Body of pancreas (tissue), 4 donors: ENCODE measurements around the gene KIAA0232. TPM values are rescaled to one million over a fixed set of nuclear protein-coding genes. Genes with fewer than 3 reads are reported as not detected.
"Not testable (repeated sequence)": the region's sequence is repeated elsewhere in the genome, so short reads cannot be mapped to it uniquely, and the experiment has no call there.

ENCODE experiments used
- ATAC-seq: fragments of 150-250 bp; one replicate; pipeline ENCODE4 v1.9.1; 2016
- DNase-seq, 4 donors: peaks; one replicate each; pipeline ENCODE4 v3.0.0-alpha.2; 2019
- H3K27ac ChIP-seq, 4 donors: fragments of 200-600 bp; sonication (generic); 1 replicate in 3 of 4; 2 replicates in 1 of 4; pipeline versions ENCODE4 v1.5.1 to v1.6.1; 2016 to 2019; ENCODE audit warnings: mild to moderate bottlenecking in 1 of 4, mixed read lengths in 1 of 4, moderate library complexity in 1 of 4
- H3K27me3 ChIP-seq, 2 donors: fragments of 200-600 bp; sonication (generic); one replicate each; pipeline ENCODE4 v1.6.0; 2016; ENCODE audit warnings: mild to moderate bottlenecking in 1 of 2
- H3K36me3 ChIP-seq, 2 donors: fragments of 200-600 bp; sonication (generic); replicated peaks in 1 of 2; 2 replicates each; pipeline ENCODE4 v1.5.1; 2016; ENCODE audit warnings: low read depth in 2 of 2; ENCODE audit not compliant: insufficient read depth in 1 of 2
- H3K4me1 ChIP-seq: fragments of 200-600 bp; sonication (generic); one replicate; pipeline ENCODE4 v1.6.0; 2016
- H3K4me3 ChIP-seq, 2 donors: fragments of 200-600 bp; sonication (generic); 1 replicate in 1 of 2; 2 replicates in 1 of 2; pipeline ENCODE4 v1.5.1; 2016 to 2019
- H3K9me3 ChIP-seq, 3 donors: fragments of 200-600 bp; sonication (generic); 1 replicate in 2 of 3; 2 replicates in 1 of 3; pipeline ENCODE4 v1.5.1; 2016
- CTCF ChIP-seq, 7 experiments: fragments of 450-650 bp in 4 of 7; fragments of 200-600 bp in 3 of 7; sonication (generic) in 3 of 7; IDR thresholded peaks; one replicate each; pipeline ENCODE4 v1.5.1; 2016 to 2019; ENCODE audit warnings: antibody characterized with exemption in 7 of 7
- POLR2A ChIP-seq, 3 donors: fragments of 450-650 bp; IDR thresholded peaks; one replicate each; pipeline ENCODE4 v1.6.1; 2016; ENCODE audit warnings: antibody characterized with exemption in 3 of 3, mild to moderate bottlenecking in 2 of 3
- WGBS, 2 donors: methylation state at CpG; one replicate each; pipeline ENCODE4 v1.1.5; 2017; 5-methylcytosine and 5-hydroxymethylcytosine counted together
- intact Hi-C: fragments of 100-400 bp; cut with DNase I; formaldehyde crosslinking; loops from one replicate; pipeline ENCODE4 v1.15.1; 2023
- total RNA-seq, 2 donors: library from RNA; depleted of rRNA; stranded (reverse); fragments of >200 nt; gene quantifications; one replicate each; pipeline ENCODE4 v1.1.0, GENCODE V29; 2016

KIAA0232 gene
- total RNA-seq, 2 donors from 2014 or later: 9.6 to 15.0 TPM

- TF ChIP-seq CTCF (IDR thresholded peaks at IDR 0.05) (no peak), POLR2A (IDR thresholded peaks at IDR 0.05) (no peak)
- H3K36me3 ChIP-seq: no peaks in the 10 kb centered on the region
- H3K4me1 ChIP-seq: no peaks in the 10 kb centered on the region
- DNase-seq: no peak
- WGBS, 2 donors: 87 to 93% methylated on average over 4 of the region's 4 CpGs
- H3K9me3 ChIP-seq: no peaks in the 10 kb centered on the region
- H3K27ac ChIP-seq: no peak overlapping the region
- ATAC-seq: no peak
- intact Hi-C loops: no loop called here
- no peak overlapping the region for H3K4me3 ChIP-seq
- no peaks in the 10 kb centered on the region for H3K27me3 ChIP-seq
Observed at GRCh38 chr4:6794189-6794588, 11.7 kb downstream of the KIAA0232 start.

GRCh38 chr4:6795821-6796220 lies 13.3 kb downstream of the KIAA0232 start:
- Histone ChIP-seq H3K36me3 (no peaks in the 10 kb centered on the region), H3K4me3 (no peak overlapping the region), H3K27ac (no peak overlapping the region), H3K4me1 (no peaks in the 10 kb centered on the region), H3K9me3 (no peaks in the 10 kb centered on the region), H3K27me3 (no peaks in the 10 kb centered on the region)
- WGBS, 2 donors: 96 to 98% methylated on average over 8 of the region's 8 CpGs
- intact Hi-C loops: no loop called here
- no peak for DNase-seq
- no peak for ATAC-seq
- TF ChIP-seq CTCF (IDR thresholded peaks at IDR 0.05) (no peak), POLR2A (IDR thresholded peaks at IDR 0.05) (no peak)

- H3K27ac ChIP-seq, ATAC-seq, intact Hi-C loops, H3K36me3 ChIP-seq, DNase-seq, H3K4me3 ChIP-seq, H3K27me3 ChIP-seq, H3K9me3 ChIP-seq, H3K4me1 ChIP-seq: not testable (repeated sequence)
- 89 to 100% methylated on average over 4 of the region's 4 CpGs for WGBS, 2 donors
Observed at GRCh38 chr4:6797368-6797767, 14.8 kb downstream of the KIAA0232 start.

- no peak for DNase-seq
- Histone ChIP-seq H3K9me3 (no peaks in the 10 kb centered on the region), H3K4me1 (peaks cover 9% of the 10 kb centered on the region), H3K27me3 (no peaks in the 10 kb centered on the region), H3K36me3 (no peaks in the 10 kb centered on the region), H3K4me3 (no peak overlapping the region), H3K27ac (no peak overlapping the region)
- intact Hi-C loops: no loop called here
- TF ChIP-seq POLR2A (IDR thresholded peaks at IDR 0.05) (no peak), CTCF (IDR thresholded peaks at IDR 0.05) (no peak)
- ATAC-seq: no peak
- 75 to 85% methylated on average over 3 of the region's 3 CpGs for WGBS, 2 donors
Observed at GRCh38 chr4:6799091-6799490, 16.6 kb downstream of the KIAA0232 start.

- intact Hi-C loops: no loop called here
- ATAC-seq: no peak
- TF ChIP-seq POLR2A (IDR thresholded peaks at IDR 0.05): no peak
- TF ChIP-seq CTCF (IDR thresholded peaks at IDR 0.05): no peak
- DNase-seq: no peak
- Histone ChIP-seq H3K27me3 (no peaks in the 10 kb centered on the region), H3K27ac (no peak overlapping the region), H3K4me1 (peaks cover 14% of the 10 kb centered on the region), H3K4me3 (no peak overlapping the region), H3K9me3 (no peaks in the 10 kb centered on the region), H3K36me3 (no peaks in the 10 kb centered on the region)
- 94 to 95% methylated on average over 8 of the region's 8 CpGs for WGBS, 2 donors
Observed at GRCh38 chr4:6802025-6802424, 19.5 kb downstream of the KIAA0232 start.
